Breast epithelium (tissue), 3 donors: ENCODE measurements around the gene KCNJ18.
"Not testable (repeated sequence)": the region's sequence is repeated elsewhere in the genome, so short reads cannot be mapped to it uniquely, and the experiment has no call there.

Experiments
- POLR2A ChIP-seq: fragments of 450-650 bp; IDR thresholded peaks from one replicate; pipeline ENCODE4 v1.6.1; 2016; ENCODE audit warnings: antibody characterized with exemption, mild to moderate bottlenecking, moderate library complexity
- TF ChIP-seq, protein P1 (sequence below), 3 donors: fragments of 450-650 bp; IDR thresholded peaks; one replicate each; pipeline ENCODE4 v1.5.1; 2016 to 2017; ENCODE audit warnings: antibody characterized with exemption in 3 of 3, mild to moderate bottlenecking in 3 of 3, moderate library complexity in 3 of 3

DNA sequence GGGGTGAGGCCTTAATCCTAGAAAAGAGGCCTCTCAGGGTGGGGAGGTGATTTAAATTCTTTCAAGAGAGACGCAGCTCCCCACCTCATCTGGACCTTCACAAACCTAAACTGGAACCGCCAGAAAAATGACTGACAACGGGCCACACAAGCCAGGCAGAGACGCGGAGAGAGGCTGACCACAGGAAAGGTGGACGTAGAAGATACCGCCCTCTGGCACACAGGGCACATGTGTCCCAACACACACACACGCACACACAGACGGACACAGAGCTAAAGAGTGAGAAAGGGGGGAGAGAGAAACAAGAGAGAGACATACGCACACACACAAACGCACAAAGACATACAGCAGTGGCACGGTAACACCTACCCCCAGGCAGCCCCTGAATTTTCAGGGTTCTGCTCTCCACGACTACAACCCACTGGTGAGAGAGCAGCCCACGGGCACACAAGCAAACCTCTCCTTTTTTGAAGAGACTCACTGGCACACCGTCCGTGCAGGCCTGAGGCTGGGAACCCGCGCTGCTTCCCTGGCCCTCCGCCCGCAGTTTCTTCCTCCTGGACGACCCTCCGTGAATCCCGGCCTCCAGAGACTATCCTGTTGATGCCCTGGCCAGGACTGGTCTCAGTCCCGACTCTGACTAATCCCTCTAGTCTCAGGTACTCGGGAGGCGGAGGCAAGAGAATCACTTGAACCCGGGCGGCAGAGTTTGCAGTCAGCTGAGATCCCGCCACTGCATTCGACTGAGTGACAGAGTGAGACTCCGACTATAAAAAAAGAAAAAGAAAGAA, 18.7 kb upstream of the KCNJ18 start:
- TF ChIP-seq, protein P1, sequence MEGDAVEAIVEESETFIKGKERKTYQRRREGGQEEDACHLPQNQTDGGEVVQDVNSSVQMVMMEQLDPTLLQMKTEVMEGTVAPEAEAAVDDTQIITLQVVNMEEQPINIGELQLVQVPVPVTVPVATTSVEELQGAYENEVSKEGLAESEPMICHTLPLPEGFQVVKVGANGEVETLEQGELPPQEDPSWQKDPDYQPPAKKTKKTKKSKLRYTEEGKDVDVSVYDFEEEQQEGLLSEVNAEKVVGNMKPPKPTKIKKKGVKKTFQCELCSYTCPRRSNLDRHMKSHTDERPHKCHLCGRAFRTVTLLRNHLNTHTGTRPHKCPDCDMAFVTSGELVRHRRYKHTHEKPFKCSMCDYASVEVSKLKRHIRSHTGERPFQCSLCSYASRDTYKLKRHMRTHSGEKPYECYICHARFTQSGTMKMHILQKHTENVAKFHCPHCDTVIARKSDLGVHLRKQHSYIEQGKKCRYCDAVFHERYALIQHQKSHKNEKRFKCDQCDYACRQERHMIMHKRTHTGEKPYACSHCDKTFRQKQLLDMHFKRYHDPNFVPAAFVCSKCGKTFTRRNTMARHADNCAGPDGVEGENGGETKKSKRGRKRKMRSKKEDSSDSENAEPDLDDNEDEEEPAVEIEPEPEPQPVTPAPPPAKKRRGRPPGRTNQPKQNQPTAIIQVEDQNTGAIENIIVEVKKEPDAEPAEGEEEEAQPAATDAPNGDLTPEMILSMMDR (IDR thresholded peaks at IDR 0.05) = not testable (repeated sequence)
- not testable (repeated sequence) for TF ChIP-seq POLR2A
